ENCODE data around the gene MKNK2.

DNA sequence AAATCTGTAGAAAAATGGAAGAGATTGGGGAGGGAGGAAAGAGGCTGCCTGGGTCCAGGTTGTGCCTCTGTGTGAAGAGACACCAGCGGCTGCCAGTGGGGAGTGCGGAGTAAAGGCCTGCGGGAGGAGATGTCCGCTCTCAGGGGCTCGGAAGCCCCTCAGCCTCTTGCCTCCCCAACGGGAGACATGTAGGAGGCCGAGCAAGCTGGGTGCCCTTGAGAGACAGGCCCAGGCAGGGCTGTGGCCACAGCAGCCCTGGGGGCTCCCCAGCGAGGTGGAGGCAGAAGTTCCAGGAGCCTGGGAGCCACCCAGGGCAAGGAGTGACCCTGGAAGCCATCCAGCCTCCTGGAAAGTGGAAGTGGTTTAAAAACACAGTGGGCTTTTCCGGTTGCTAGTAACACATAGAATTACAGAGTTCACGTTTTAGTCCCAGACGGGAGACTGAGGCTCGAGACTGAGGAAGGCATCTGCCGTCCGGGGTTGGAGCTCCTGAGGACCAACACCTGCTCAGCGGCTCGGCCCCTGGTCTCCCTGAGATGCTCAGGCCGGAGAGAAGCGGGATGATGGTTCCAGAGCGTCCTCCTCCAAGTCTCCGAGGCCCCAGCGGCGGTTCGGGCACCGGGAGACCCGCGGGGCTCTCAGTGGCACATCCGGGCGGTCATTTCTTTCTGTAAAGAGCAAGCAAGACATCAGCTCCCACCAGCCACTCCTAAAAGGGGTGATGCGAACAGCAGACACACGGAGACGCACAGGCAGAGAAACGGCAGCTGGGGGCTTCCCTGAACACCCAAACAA lies 21.9 kb upstream of the MKNK2 start:
- TF ChIP-seq YY1 (IDR thresholded peaks at IDR 0.05; ENCODE audit: low read depth) (no peak), RCOR1 (IDR thresholded peaks at IDR 0.05; ENCODE audit: low read length) (no peak), CHD2 (IDR thresholded peaks at IDR 0.05; ENCODE audit: low read length, partially characterized antibody) (no peak), RAD21 (IDR thresholded peaks at IDR 0.05; ENCODE audit: low read length) (no peak), MXI1 (IDR thresholded peaks at IDR 0.05; ENCODE audit: low read depth, low read length) (no peak), TAF1 (IDR thresholded peaks at IDR 0.05; ENCODE audit: borderline replicate concordance, low read depth, low read length) (no peak), GABPA (IDR thresholded peaks at IDR 0.05; ENCODE audit: low read depth) (no peak)
- TF ChIP-seq, protein P1, sequence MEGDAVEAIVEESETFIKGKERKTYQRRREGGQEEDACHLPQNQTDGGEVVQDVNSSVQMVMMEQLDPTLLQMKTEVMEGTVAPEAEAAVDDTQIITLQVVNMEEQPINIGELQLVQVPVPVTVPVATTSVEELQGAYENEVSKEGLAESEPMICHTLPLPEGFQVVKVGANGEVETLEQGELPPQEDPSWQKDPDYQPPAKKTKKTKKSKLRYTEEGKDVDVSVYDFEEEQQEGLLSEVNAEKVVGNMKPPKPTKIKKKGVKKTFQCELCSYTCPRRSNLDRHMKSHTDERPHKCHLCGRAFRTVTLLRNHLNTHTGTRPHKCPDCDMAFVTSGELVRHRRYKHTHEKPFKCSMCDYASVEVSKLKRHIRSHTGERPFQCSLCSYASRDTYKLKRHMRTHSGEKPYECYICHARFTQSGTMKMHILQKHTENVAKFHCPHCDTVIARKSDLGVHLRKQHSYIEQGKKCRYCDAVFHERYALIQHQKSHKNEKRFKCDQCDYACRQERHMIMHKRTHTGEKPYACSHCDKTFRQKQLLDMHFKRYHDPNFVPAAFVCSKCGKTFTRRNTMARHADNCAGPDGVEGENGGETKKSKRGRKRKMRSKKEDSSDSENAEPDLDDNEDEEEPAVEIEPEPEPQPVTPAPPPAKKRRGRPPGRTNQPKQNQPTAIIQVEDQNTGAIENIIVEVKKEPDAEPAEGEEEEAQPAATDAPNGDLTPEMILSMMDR (IDR thresholded peaks at IDR 0.05) = no peak
- TF ChIP-seq, protein P2, sequence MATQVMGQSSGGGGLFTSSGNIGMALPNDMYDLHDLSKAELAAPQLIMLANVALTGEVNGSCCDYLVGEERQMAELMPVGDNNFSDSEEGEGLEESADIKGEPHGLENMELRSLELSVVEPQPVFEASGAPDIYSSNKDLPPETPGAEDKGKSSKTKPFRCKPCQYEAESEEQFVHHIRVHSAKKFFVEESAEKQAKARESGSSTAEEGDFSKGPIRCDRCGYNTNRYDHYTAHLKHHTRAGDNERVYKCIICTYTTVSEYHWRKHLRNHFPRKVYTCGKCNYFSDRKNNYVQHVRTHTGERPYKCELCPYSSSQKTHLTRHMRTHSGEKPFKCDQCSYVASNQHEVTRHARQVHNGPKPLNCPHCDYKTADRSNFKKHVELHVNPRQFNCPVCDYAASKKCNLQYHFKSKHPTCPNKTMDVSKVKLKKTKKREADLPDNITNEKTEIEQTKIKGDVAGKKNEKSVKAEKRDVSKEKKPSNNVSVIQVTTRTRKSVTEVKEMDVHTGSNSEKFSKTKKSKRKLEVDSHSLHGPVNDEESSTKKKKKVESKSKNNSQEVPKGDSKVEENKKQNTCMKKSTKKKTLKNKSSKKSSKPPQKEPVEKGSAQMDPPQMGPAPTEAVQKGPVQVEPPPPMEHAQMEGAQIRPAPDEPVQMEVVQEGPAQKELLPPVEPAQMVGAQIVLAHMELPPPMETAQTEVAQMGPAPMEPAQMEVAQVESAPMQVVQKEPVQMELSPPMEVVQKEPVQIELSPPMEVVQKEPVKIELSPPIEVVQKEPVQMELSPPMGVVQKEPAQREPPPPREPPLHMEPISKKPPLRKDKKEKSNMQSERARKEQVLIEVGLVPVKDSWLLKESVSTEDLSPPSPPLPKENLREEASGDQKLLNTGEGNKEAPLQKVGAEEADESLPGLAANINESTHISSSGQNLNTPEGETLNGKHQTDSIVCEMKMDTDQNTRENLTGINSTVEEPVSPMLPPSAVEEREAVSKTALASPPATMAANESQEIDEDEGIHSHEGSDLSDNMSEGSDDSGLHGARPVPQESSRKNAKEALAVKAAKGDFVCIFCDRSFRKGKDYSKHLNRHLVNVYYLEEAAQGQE (IDR thresholded peaks at IDR 0.05; ENCODE audit: low read depth, low read length) = no peak
- TF ChIP-seq, protein P3, sequence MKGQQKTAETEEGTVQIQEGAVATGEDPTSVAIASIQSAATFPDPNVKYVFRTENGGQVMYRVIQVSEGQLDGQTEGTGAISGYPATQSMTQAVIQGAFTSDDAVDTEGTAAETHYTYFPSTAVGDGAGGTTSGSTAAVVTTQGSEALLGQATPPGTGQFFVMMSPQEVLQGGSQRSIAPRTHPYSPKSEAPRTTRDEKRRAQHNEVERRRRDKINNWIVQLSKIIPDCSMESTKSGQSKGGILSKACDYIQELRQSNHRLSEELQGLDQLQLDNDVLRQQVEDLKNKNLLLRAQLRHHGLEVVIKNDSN (IDR thresholded peaks at IDR 0.05; ENCODE audit: borderline replicate concordance, low read depth) = no peak
